BJ (cell line): ENCODE data around the gene CD109. TPM values are rescaled to one million over a fixed set of nuclear protein-coding genes. Genes with fewer than 3 reads are reported as not detected.
"Not testable (repeated sequence)": the region's sequence is repeated elsewhere in the genome, so short reads cannot be mapped to it uniquely, and the experiment has no call there.

Source experiments
- CTCF ChIA-PET: fragments of 350-600 bp; formaldehyde crosslinking; extraction: SDS; loops from one replicate; lab custom pipeline; 2021; ENCODE audit warnings: antibody characterized with exemption, inconsistent platforms; lab: Yijun Ruan, JAX
- POLR2A ChIA-PET: fragments of 300-600 bp; sonication (Branson Sonifier 250); formaldehyde crosslinking; extraction: SDS; loops from one replicate; lab custom pipeline; 2021; ENCODE audit warnings: antibody characterized with exemption; lab: Charles Lee
- DNase-seq: peaks from one replicate; pipeline ENCODE4 v3.0.0-alpha.2; 2011; ENCODE audit warnings: low read depth
- H3K27me3 ChIP-seq: 2 replicates; pipeline ENCODE4 v1.6.0; 2011; ENCODE audit warnings: low read length; ENCODE audit not compliant: control insufficient read depth, insufficient read depth
- H3K36me3 ChIP-seq: 2 replicates; pipeline ENCODE4 v1.5.1; 2011; ENCODE audit warnings: low read length; ENCODE audit not compliant: control insufficient read depth, insufficient read depth
- H3K4me3 ChIP-seq: 2 replicates; pipeline ENCODE4 v1.5.1; 2011; ENCODE audit warnings: low read depth, mild to moderate bottlenecking, control low read depth, low read length
- CTCF ChIP-seq: IDR thresholded peaks from 2 replicates; pipeline ENCODE4 v1.5.1; 2011; ENCODE audit warnings: low read depth, mild to moderate bottlenecking, control low read depth, inconsistent platforms, low read length, moderate library complexity; ENCODE audit not compliant: insufficient read depth
- polyA plus RNA-seq: library from polyadenylated mRNA; depleted of rRNA; stranded (reverse); fragments of >200 nt; gene quantifications from 2 replicates; pipeline ENCODE4 v1.2.3, GENCODE V29; 2011

Gene CD109
- polyA plus RNA-seq, 1 experiment: 14.7 TPM

GRCh38 chr6:73719046-73719445 is 23.0 kb downstream of the CD109 start:
- DNase-seq: no peak
- no peaks in the 10 kb centered on the region for H3K27me3 ChIP-seq
- TF ChIP-seq CTCF: no peak
- ChIA-PET CTCF (no interaction called here), POLR2A (no interaction called here)
- no peak overlapping the region for H3K4me3 ChIP-seq
- H3K36me3 ChIP-seq: no peaks in the 10 kb centered on the region

DNA sequence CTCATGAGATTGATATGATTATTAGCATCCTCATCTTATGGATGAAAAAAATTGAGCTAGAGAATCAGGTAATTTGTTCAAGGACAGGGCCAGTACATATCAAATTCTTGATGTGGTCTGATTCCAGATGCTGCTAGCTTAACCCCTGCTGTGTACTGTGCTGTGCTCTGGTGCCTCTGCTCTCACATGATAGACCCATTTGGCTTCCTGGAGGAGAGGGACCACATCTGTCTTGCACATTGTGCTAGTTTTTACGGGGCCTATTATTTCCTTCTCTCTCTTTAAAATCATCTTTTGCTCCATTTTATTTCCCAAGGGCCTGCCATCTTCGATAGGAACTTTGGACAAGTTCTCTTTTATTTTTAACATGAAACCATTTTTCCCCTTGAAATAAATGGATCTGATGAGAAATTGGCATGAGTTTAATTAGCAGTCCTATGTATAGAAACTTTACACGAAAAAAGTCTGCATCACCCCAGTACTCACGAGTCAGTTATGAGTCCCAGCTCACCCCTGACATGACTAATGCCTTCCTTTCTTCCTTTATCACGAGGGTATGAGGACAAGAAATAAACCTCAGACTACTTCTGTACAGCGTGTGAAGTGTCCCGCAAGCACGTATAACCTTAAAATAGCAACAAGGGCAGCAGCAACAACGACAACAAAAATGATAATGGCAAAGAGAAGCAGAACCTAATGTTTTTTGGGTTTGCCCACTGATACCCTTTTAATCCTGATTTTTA is 26.5 kb downstream of the CD109 start:
- CTCF ChIA-PET: interaction anchor here (1.0 to 2.4 kb wide), 3 partner anchors 9 to 46 kb away, joined by 3 to 11 read pairs (median 6); no protein-coding TSS in a partner anchor

GRCh38 chr6:73723480-73723879 is 27.5 kb downstream of the CD109 start:
- POLR2A ChIA-PET, H3K36me3 ChIP-seq, H3K4me3 ChIP-seq, H3K27me3 ChIP-seq, DNase-seq: not testable (repeated sequence)
- CTCF ChIA-PET: interaction anchor here (1.3 kb wide), 1 partner anchor 10 kb away, joined by 5 read pairs; no protein-coding TSS in a partner anchor

More for the DNA sequence above, 26.5 kb downstream of the CD109 start:
- POLR2A ChIA-PET: interaction anchor here (0.6 kb wide), 1 partner anchor 396 kb away, joined by 3 read pairs; no protein-coding TSS in a partner anchor
- Histone ChIP-seq H3K36me3 (no peaks in the 10 kb centered on the region), H3K4me3 (no peak overlapping the region), H3K27me3 (no peaks in the 10 kb centered on the region)
- no peak for TF ChIP-seq CTCF
- DNase-seq: peak; percentile 91

DNA sequence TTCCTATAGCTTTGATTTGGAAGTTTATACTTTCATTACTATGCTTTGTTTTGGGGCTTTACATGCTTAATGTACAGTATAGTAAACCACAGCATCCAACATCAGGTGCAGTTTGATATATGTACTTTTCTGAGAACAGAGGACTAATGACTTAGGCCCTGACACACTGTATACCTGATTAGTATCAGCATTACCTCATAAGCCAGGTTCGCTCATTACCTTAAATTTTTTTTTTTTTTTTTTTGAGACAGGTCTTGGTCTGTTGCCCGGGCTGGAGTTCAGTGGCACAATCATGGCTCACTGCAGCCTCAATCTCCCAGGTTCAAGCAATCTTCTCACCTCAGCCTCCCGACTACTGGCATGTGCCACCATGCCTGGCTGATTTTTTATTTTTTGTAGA is 28.4 kb downstream of the CD109 start:
- POLR2A ChIA-PET: no interaction called here
- TF ChIP-seq CTCF: no peak
- Histone ChIP-seq H3K27me3 (no peaks in the 10 kb centered on the region), H3K4me3 (no peak overlapping the region), H3K36me3 (no peaks in the 10 kb centered on the region)
- DNase-seq: no peak
- CTCF ChIA-PET: interaction anchor here (1.3 kb wide), 1 partner anchor 9 kb away, joined by 5 read pairs; no protein-coding TSS in a partner anchor

DNA sequence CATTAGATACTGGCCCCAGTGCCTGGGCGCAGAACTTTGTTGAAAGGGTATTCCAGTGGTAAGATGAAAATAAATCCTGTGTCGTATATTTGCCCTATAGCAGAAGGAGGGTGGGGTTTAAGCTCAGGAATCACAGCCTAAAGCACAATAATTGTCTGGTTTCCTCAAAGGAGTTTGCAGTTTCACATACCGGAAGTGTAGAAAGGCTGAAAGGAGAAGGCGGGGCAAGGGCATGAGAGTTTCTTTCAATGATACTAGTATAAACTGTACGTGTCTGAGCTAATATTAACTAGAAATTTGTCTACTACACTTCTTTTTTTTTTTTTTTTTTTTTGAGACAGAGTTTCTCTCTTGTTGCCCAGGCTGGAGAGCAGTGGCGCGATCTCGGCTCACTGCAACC is 29.2 kb downstream of the CD109 start:
- CTCF ChIA-PET, DNase-seq, H3K4me3 ChIP-seq, POLR2A ChIA-PET, H3K36me3 ChIP-seq, H3K27me3 ChIP-seq: not testable (repeated sequence)

GRCh38 chr6:73727114-73727513 is 31.1 kb downstream of the CD109 start:
- CTCF ChIA-PET: interaction anchor here (0.7 to 1.3 kb wide), 2 partner anchors 9 to 40 kb away, joined by 3 read pairs; no protein-coding TSS in a partner anchor

More at GRCh38 chr6:73727114-73727513, 31.1 kb downstream of the CD109 start:
- no peak for TF ChIP-seq CTCF
- no peak for DNase-seq
- POLR2A ChIA-PET: no interaction called here
- Histone ChIP-seq H3K4me3 (no peak overlapping the region), H3K27me3 (no peaks in the 10 kb centered on the region), H3K36me3 (no peaks in the 10 kb centered on the region)
